ENCODE measurements around the gene ERC2. TPM values are rescaled to one million over a fixed set of nuclear protein-coding genes. Genes with fewer than 3 reads are reported as not detected.

Gene ERC2
- total RNA-seq, 1 donor from 2014 or later, result 1.1 TPM

GRCh38 chr3:55459838-55460237, 1008.4 kb downstream of the ERC2 start:
- no peak for DNase-seq (ENCODE audit: low spot score)

Small RNA genes lying within 50 kb of the gene (microRNA-seq; reads per million reads assigned to microRNA genes)
- gene MIR3938 (ENCODE audit: borderline number of aligned reads), result not detected

Other genes starting within 250 kb of the ERC2 start
- 23.2 TPM for gene CCDC66, start 88.7 kb upstream of the ERC2 start, total RNA-seq
- 47.9 TPM for gene TASOR, start 214.8 kb upstream of the ERC2 start, total RNA-seq